ENCODE measurements around the gene ZW10. TPM values are rescaled to one million over a fixed set of nuclear protein-coding genes. Genes with fewer than 3 reads are reported as not detected.
A peak's percentile ranks its signal among the peaks of the same experiment; 100 is the strongest.

The ZW10 gene
- total and polyA plus RNA-seq, 4 experiments from 2014 or later: 8.7 to 14.0 (median 10.5) TPM

DNA sequence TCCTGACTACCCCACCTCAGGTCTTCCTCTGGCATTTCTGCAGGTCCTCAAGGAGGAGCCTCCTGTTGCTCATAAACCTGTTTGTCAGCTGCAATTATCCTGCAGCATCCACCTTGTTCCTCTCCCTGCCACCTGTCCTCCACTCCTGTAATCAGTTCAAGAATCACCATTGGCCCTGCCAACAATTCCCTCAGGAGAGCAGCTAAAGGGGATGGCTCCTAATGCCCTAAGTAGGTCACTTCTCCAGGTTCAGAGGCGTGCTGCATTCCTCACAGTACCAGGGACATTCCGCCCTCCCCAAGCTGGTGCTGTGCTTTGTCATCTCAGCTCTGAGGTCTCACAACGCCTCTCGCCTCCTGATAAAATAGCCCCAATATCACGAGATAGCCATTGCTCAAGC lies 8.2 kb upstream of the ZW10 start:
- Mint-ChIP-seq H3K36me3 (no peaks in the 10 kb centered on the region), H3K4me3 (no peak overlapping the region), H3K27ac (no peak overlapping the region), H3K9me3 (no peaks in the 10 kb centered on the region), H3K27me3 (peaks cover 12 to 23% of the 10 kb centered on the region in 2 donors), H3K4me1 (no peaks in the 10 kb centered on the region)
- intact Hi-C loops (cut with micrococcal nuclease): no loop called here
- CTCF ChIA-PET (ENCODE audit: partially characterized antibody): interaction anchor here (0.9 kb wide), 1 partner anchor 12 kb away, joined by 7 read pairs; no protein-coding TSS in a partner anchor
- no peaks in the 10 kb centered on the region for H3K9me3 ChIP-seq (ENCODE audit: control insufficient read depth in 1 of 2, low read length in 2 of 2)
- H3K4me3 ChIP-seq (ENCODE audit: low read length in 2 of 2): no peak overlapping the region
- no peaks in the 10 kb centered on the region for H3K27me3 ChIP-seq (ENCODE audit: insufficient read depth, low read length)
- H3K36me3 ChIP-seq (ENCODE audit: insufficient read depth, low read length): no peaks in the 10 kb centered on the region
- no peaks in the 10 kb centered on the region for H3K4me1 ChIP-seq (ENCODE audit: insufficient read depth, low read length)
- no peak overlapping the region for H3K27ac ChIP-seq (ENCODE audit: low read depth, low read length)
- POLR2A ChIA-PET (ENCODE audit: partially characterized antibody): interaction anchor here (1.0 kb wide), 1 partner anchor 8 kb away, joined by 3 read pairs; the partner anchor contains the start of gene ZW10
- DNase-seq: no peak

DNA sequence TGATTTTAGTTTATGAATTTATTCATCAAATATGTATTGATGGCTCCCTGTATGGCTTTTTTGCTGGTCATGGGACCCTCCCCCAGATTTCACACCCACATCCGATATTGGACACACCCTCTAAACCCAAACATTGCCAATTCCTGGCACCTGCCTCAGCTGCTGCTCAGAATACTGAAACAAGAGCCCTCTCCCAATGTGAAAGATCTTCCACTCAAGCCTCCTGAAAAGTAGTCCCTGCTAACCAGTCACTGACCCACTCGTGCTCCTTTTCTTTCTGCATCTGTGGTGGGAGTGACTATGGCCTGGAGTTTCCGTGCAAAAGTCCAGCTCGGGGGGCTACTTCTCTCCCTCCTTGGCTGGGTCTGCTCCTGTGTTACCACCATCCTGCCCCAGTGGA lies 6.0 kb upstream of the ZW10 start, which contains the start of gene CLDN25:
Gene CLDN25 (plus strand): TSS at position 301 of the 400 bp plus-strand sequence. CDS start 0 bp downstream, at position 301.
- CTCF ChIA-PET (ENCODE audit: partially characterized antibody): no interaction called here
- H3K9me3 ChIP-seq (ENCODE audit: control insufficient read depth in 1 of 2, low read length in 2 of 2): no peaks in the 10 kb centered on the region
- Mint-ChIP-seq H3K27ac (no peak within 1 kb of the TSS), H3K4me3 (no peak within 1 kb of the TSS), H3K27me3 (peaks cover 9 to 18% of the 10 kb centered on the region in 2 donors), H3K9me3 (no peaks in the 10 kb centered on the region), H3K36me3 (no peaks in the 10 kb centered on the region), H3K4me1 (peaks cover 0 to 1% (median under 1%) of the 10 kb centered on the region in 4 donors)
- no peaks in the 10 kb centered on the region for H3K27me3 ChIP-seq (ENCODE audit: insufficient read depth, low read length)
- no peak within 1 kb of the TSS for H3K4me3 ChIP-seq (ENCODE audit: low read length in 2 of 2)
- no peak for DNase-seq
- intact Hi-C loops (cut with micrococcal nuclease): loop anchor here (10.0 kb wide), 2 partner anchors 385 to 1495 kb away; no protein-coding TSS in a partner anchor
- no peak within 1 kb of the TSS for H3K27ac ChIP-seq (ENCODE audit: low read depth, low read length)
- POLR2A ChIA-PET (ENCODE audit: partially characterized antibody): no interaction called here
- no peaks in the 10 kb centered on the region for H3K36me3 ChIP-seq (ENCODE audit: insufficient read depth, low read length)
- H3K4me1 ChIP-seq (ENCODE audit: insufficient read depth, low read length): peaks cover under 1% of the 10 kb centered on the region

DNA sequence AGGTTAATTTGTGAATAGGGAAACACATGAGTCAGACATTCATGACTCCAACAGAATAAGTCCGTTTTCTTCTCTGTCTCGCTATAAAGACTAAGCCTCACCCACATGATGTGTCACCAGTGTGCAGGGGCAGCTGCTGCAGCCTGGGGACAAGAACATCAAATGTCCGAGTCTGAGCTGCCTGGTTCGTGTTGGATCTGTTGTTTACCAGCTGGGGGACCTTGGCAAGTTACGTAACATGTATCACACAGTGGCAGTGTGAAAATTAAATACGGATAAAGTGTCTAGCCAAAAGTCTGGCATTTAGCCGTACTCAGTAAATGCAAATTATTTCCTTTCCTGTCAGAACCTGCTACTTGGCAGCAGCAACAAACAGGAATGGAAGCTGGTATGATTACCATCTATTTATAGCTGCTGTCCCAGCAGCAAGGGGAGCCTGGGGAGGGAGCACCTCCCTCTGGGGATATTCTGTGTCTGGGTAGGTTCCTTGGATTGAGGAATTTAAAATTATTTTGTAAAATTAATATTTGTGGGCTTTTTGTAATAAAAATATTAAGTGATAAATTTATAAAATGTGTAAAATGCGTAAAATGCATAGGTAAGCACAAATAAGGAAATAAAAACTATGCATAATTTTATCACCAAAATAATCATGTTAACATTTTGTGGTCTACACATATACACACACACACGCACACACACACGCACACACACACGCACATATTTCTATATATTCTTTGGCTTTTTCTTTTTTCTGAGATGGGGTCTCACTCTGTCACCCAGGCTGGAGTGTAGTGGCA lies 4.8 kb upstream of the ZW10 start:
- H3K27me3 Mint-ChIP-seq: peaks cover 9 to 14% of the 10 kb centered on the region in 2 donors
- H3K9me3 Mint-ChIP-seq: peaks cover 0 to 2% (median 0%) of the 10 kb centered on the region in 8 donors
- peak overlapping the region in 1 of 7 donors; percentile 37 for H3K27ac Mint-ChIP-seq
- intact Hi-C loops (cut with micrococcal nuclease): loop anchor here (10.0 kb wide), 2 partner anchors 386 to 1494 kb away; no protein-coding TSS in a partner anchor
- H3K9me3 ChIP-seq (ENCODE audit: control insufficient read depth in 1 of 2, low read length in 2 of 2): no peaks in the 10 kb centered on the region
- DNase-seq: no peak
- H3K4me3 ChIP-seq (ENCODE audit: low read length in 2 of 2): no peak overlapping the region
- H3K27me3 ChIP-seq (ENCODE audit: insufficient read depth, low read length): no peaks in the 10 kb centered on the region
- no peaks in the 10 kb centered on the region for H3K36me3 ChIP-seq (ENCODE audit: insufficient read depth, low read length)
- no peak overlapping the region for H3K27ac ChIP-seq (ENCODE audit: low read depth, low read length)
- H3K4me1 Mint-ChIP-seq: peaks cover 2 to 11% (median 5%) of the 10 kb centered on the region in 4 donors
- H3K4me1 ChIP-seq (ENCODE audit: insufficient read depth, low read length): peaks cover 4% of the 10 kb centered on the region
- no peak overlapping the region for H3K4me3 Mint-ChIP-seq
- ChIA-PET CTCF (ENCODE audit: partially characterized antibody) (interaction anchor here (0.8 kb wide), 1 partner anchor 18 kb away, joined by 3 read pairs; no protein-coding TSS in a partner anchor), POLR2A (ENCODE audit: partially characterized antibody) (no interaction called here)
- peaks cover 0 to 6% of the 10 kb centered on the region in 2 donors for H3K36me3 Mint-ChIP-seq

DNA sequence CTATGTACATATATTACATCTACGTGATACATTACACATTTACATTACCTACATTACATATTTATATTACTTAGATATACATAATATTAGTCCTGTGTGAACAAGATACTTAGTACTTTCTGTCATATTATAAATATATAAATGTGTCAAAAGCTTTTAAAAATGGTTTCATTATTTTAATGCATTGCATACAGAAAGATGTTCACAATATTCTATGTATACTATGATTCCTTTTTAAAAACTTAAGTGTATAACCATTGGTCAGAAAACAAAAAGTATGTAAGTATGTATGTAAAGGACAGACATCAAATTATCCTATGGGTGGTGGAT lies 647 bp upstream of the ZW10 start:
- Mint-ChIP-seq H3K4me1 (peaks cover 10 to 28% (median 22%) of the 10 kb centered on the region in 4 donors), H3K36me3 (peaks cover 0 to 13% of the 10 kb centered on the region in 2 donors), H3K4me3 (peak overlapping the region; percentile 89 to 99 (median 98)), H3K27me3 (peaks cover 0 to 3% of the 10 kb centered on the region in 2 donors), H3K27ac (peak overlapping the region; percentile 88 to 98 (median 96)), H3K9me3 (peaks cover 0 to 2% (median 0%) of the 10 kb centered on the region in 8 donors)
- ChIA-PET CTCF (ENCODE audit: partially characterized antibody) (no interaction called here), POLR2A (ENCODE audit: partially characterized antibody) (interaction anchor here (1.0 kb wide), 1 partner anchor 8 kb away, joined by 3 read pairs; no protein-coding TSS in a partner anchor)
- intact Hi-C loops (cut with micrococcal nuclease): loop anchor here (1.0 to 10.0 kb wide), 5 partner anchors 103 to 1489 kb away; partner anchors contain the start of genes C11orf71, RBM7 and USP28
- peak overlapping the region; percentile 64 to 91 for H3K4me3 ChIP-seq (ENCODE audit: low read length in 2 of 2)
- no peaks in the 10 kb centered on the region for H3K9me3 ChIP-seq (ENCODE audit: control insufficient read depth in 1 of 2, low read length in 2 of 2)
- no peak for DNase-seq
- H3K4me1 ChIP-seq (ENCODE audit: insufficient read depth, low read length): peaks cover 19% of the 10 kb centered on the region
- peak overlapping the region; percentile 62 for H3K27ac ChIP-seq (ENCODE audit: low read depth, low read length)
- no peaks in the 10 kb centered on the region for H3K27me3 ChIP-seq (ENCODE audit: insufficient read depth, low read length)
- no peaks in the 10 kb centered on the region for H3K36me3 ChIP-seq (ENCODE audit: insufficient read depth, low read length)

DNA sequence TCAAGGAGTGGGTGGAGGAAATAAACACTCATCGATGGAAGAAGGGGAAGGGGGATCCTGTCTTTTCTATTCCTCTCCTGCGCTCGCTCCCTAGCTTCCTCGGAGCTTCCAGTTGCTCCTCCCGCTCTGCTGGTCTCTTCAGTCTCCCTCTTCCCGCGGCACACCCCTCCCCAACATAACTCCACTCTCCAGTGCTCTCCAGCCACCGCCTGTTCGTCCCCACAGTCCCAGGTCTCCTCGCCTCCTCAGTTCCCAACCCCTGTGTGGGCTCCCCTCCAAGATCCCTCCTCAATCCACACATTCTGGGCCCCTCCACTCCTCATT lies 438 bp downstream of the ZW10 start:
- DNase-seq: peak in 1 of 5 donors; percentile 2
- Histone ChIP-seq H3K4me1 (ENCODE audit: insufficient read depth, low read length) (peaks cover 19% of the 10 kb centered on the region), H3K27me3 (ENCODE audit: insufficient read depth, low read length) (no peaks in the 10 kb centered on the region), H3K36me3 (ENCODE audit: insufficient read depth, low read length) (no peaks in the 10 kb centered on the region), H3K4me3 (ENCODE audit: low read length in 2 of 2) (peak overlapping the region; percentile 64 to 91), H3K27ac (ENCODE audit: low read depth, low read length) (peak overlapping the region; percentile 62), H3K9me3 (ENCODE audit: control insufficient read depth in 1 of 2, low read length in 2 of 2) (no peaks in the 10 kb centered on the region)
- ChIA-PET CTCF (ENCODE audit: partially characterized antibody) (interaction anchor here (1.1 kb wide), 1 partner anchor 27 kb away, joined by 5 read pairs; no protein-coding TSS in a partner anchor), POLR2A (ENCODE audit: partially characterized antibody) (interaction anchor here (0.6 to 1.0 kb wide), 2 partner anchors 9 to 279 kb away, joined by 3 read pairs; no protein-coding TSS in a partner anchor)
- Mint-ChIP-seq H3K4me3 (peak overlapping the region; percentile 89 to 99 (median 98)), H3K27me3 (peaks cover 0 to 3% of the 10 kb centered on the region in 2 donors), H3K27ac (peak overlapping the region; percentile 88 to 98 (median 96)), H3K36me3 (peaks cover 8 to 20% of the 10 kb centered on the region in 2 donors), H3K4me1 (peaks cover 12 to 32% (median 22%) of the 10 kb centered on the region in 4 donors), H3K9me3 (peaks cover 0 to 2% (median 0%) of the 10 kb centered on the region in 8 donors)
- intact Hi-C loops (cut with micrococcal nuclease): loop anchor here (2.0 to 10.0 kb wide), 5 partner anchors 104 to 1546 kb away; partner anchors contain the start of genes PTS, TTC12 and USP28

DNA sequence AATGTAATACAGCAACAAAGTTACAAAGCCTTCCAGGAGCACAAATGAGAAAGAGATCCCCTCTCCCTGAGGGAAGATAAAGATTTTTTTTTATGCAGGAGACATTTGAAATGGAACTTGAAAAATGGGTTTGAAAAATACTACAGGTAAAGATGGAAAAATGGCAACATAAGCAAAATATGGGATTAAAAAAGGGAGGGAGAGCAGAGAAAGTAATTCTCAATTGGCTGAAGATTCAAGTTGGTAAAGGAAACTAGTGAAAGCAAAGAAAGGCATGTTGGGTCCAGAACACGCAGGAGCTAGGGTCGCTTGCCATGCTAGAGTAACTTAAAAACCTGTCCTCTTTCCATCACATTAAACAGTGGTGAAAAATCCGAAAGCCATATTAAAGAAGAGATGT lies 1.5 kb downstream of the ZW10 start:
- Mint-ChIP-seq H3K36me3 (peaks cover 18 to 30% of the 10 kb centered on the region in 2 donors), H3K4me1 (peaks cover 20 to 42% (median 30%) of the 10 kb centered on the region in 4 donors), H3K9me3 (peaks cover 0 to 3% (median 0%) of the 10 kb centered on the region in 8 donors), H3K27me3 (no peaks in the 10 kb centered on the region), H3K4me3 (peak overlapping the region; percentile 59 to 99 (median 96)), H3K27ac (peak overlapping the region in 4 of 7 donors; percentile 5 to 88 (median 65))
- no peaks in the 10 kb centered on the region for H3K27me3 ChIP-seq (ENCODE audit: insufficient read depth, low read length)
- ChIA-PET CTCF (ENCODE audit: partially characterized antibody) (no interaction called here), POLR2A (ENCODE audit: partially characterized antibody) (no interaction called here)
- no peak overlapping the region for H3K4me3 ChIP-seq (ENCODE audit: low read length in 2 of 2)
- H3K9me3 ChIP-seq (ENCODE audit: control insufficient read depth in 1 of 2, low read length in 2 of 2): no peaks in the 10 kb centered on the region
- H3K36me3 ChIP-seq (ENCODE audit: insufficient read depth, low read length): no peaks in the 10 kb centered on the region
- no peak for DNase-seq
- peaks cover 19% of the 10 kb centered on the region for H3K4me1 ChIP-seq (ENCODE audit: insufficient read depth, low read length)
- intact Hi-C loops (cut with micrococcal nuclease): loop anchor here (2.0 to 10.0 kb wide), 5 partner anchors 105 to 1545 kb away; partner anchors contain the start of genes PTS, TTC12 and USP28
- H3K27ac ChIP-seq (ENCODE audit: low read depth, low read length): no peak overlapping the region
